Sigmoid colon (tissue), 7 donors: ENCODE results near the gene ANOS1. TPM values are rescaled to one million over a fixed set of nuclear protein-coding genes. Genes with fewer than 3 reads are reported as not detected.

Experiments
- DNase-seq: peaks from one replicate; pipeline ENCODE4 v3.0.0-alpha.2; 2019
- H3K27ac ChIP-seq, 4 donors: fragments of 200-600 bp; sonication (generic); one replicate each; pipeline ENCODE4 v1.5.1; 2016 to 2019; ENCODE audit warnings: mild to moderate bottlenecking in 1 of 4
- H3K27me3 ChIP-seq, 3 donors: fragments of 200-600 bp; sonication (generic); one replicate each; pipeline ENCODE4 v1.5.1; 2019; ENCODE audit warnings: mild to moderate bottlenecking in 1 of 3
- H3K36me3 ChIP-seq, 4 donors: fragments of 200-600 bp; sonication (generic); one replicate each; pipeline ENCODE4 v1.5.1; 2016 to 2019
- H3K4me1 ChIP-seq, 4 donors: fragments of 200-600 bp; sonication (generic); one replicate each; pipeline ENCODE4 v1.5.1; 2017 to 2019
- H3K4me3 ChIP-seq, 4 donors: fragments of 200-600 bp; sonication (generic); one replicate each; pipeline ENCODE4 v1.5.1; 2017 to 2019; ENCODE audit warnings: mild to moderate bottlenecking in 2 of 4, moderate library complexity in 1 of 4
- H3K9me3 ChIP-seq, 4 donors: fragments of 200-600 bp in 3 of 4; sonication (generic) in 3 of 4; one replicate each; pipeline versions ENCODE4 v1.5.1 to v1.6.1; 2013 to 2019
- CTCF ChIP-seq, 4 experiments: fragments of 450-650 bp in 3 of 4; fragments of 200-600 bp in 1 of 4; IDR thresholded peaks; one replicate each; pipeline ENCODE4 v1.5.1; 2016 to 2019; ENCODE audit warnings: antibody characterized with exemption in 4 of 4, mild to moderate bottlenecking in 3 of 4, moderate library complexity in 2 of 4
- EP300 ChIP-seq, 4 donors: sonication (generic); formaldehyde crosslinking; IDR thresholded peaks; one replicate each; pipeline ENCODE4 v1.6.1; 2017; ENCODE audit warnings: antibody characterized with exemption in 4 of 4
- POLR2A ChIP-seq, 2 donors: fragments of 450-650 bp; IDR thresholded peaks; one replicate each; pipeline ENCODE4 v1.6.1; 2016; ENCODE audit warnings: antibody characterized with exemption in 2 of 2, mild to moderate bottlenecking in 2 of 2, moderate library complexity in 2 of 2
- POLR2AphosphoS5 ChIP-seq, 4 donors: sonication (generic); formaldehyde crosslinking; IDR thresholded peaks; one replicate each; pipeline ENCODE4 v1.6.1; 2017; ENCODE audit warnings: antibody characterized with exemption in 4 of 4
- WGBS, 2 donors: extraction: QIAGEN DNeasy Blood & Tissue Kit; methylation state at CpG; one replicate each; pipeline ENCODE4 v1.1.7; 2013; 5-methylcytosine and 5-hydroxymethylcytosine counted together
- intact Hi-C: fragments of 100-400 bp; cut with DNase I; formaldehyde crosslinking; loops from one replicate; pipeline ENCODE4 v1.15.1; 2023
- polyA plus RNA-seq, 3 donors: library from polyadenylated mRNA; stranded (reverse); fragments of 200-250 nt; gene quantifications; one replicate each; pipeline ENCODE4 v1.2.3, GENCODE V29; 2013
- total RNA-seq, 4 donors: library from RNA; depleted of rRNA; stranded (reverse); fragments of >200 nt; gene quantifications; one replicate each; pipeline ENCODE4 v1.1.0, GENCODE V29; 2016
- donor health status: healthy with polysubstance abuse.
- donor health status: Bipolar disorder and iron deficiency.
- donor health status: healthy.

Gene ANOS1
- total and polyA plus RNA-seq, 7 donors = 0.31 to 3.0 (median 0.81) TPM; not detected in 1

- no peak overlapping the region for H3K27ac ChIP-seq
- intact Hi-C loops = no loop called here
- H3K27me3 ChIP-seq = no peaks in the 10 kb centered on the region
- no peaks in the 10 kb centered on the region for H3K36me3 ChIP-seq
- WGBS, 2 donors = 94 to 97% methylated on average over 2 of the region's 2 CpGs
- no peak for DNase-seq
- no peak for TF ChIP-seq POLR2AphosphoS5 (IDR thresholded peaks at IDR 0.05)
- TF ChIP-seq EP300 (IDR thresholded peaks at IDR 0.05) = no peak
- no peak for TF ChIP-seq CTCF (IDR thresholded peaks at IDR 0.05)
- no peak for TF ChIP-seq POLR2A (IDR thresholded peaks at IDR 0.05)
- no peaks in the 10 kb centered on the region for H3K4me1 ChIP-seq
- H3K9me3 ChIP-seq = no peaks in the 10 kb centered on the region
- no peak overlapping the region for H3K4me3 ChIP-seq
Measured at GRCh38 chrX:8721536-8721935, 10.4 kb downstream of the ANOS1 start.

- Histone ChIP-seq H3K4me3 (no peak overlapping the region), H3K27me3 (no peaks in the 10 kb centered on the region), H3K36me3 (no peaks in the 10 kb centered on the region), H3K4me1 (no peaks in the 10 kb centered on the region), H3K9me3 (no peaks in the 10 kb centered on the region), H3K27ac (no peak overlapping the region)
- intact Hi-C loops = no loop called here
- no peak for TF ChIP-seq EP300 (IDR thresholded peaks at IDR 0.05)
- WGBS, 2 donors = 88 to 89% methylated on average over 6 of the region's 6 CpGs
- no peak for DNase-seq
Measured at GRCh38 chrX:8720136-8720535, 11.8 kb downstream of the ANOS1 start.

- intact Hi-C loops = no loop called here
- H3K9me3 ChIP-seq = no peaks in the 10 kb centered on the region
- 97% methylated on average over 2 of the region's 2 CpGs for WGBS, 2 donors
Measured at GRCh38 chrX:8717354-8717753, 14.6 kb downstream of the ANOS1 start.

DNA sequence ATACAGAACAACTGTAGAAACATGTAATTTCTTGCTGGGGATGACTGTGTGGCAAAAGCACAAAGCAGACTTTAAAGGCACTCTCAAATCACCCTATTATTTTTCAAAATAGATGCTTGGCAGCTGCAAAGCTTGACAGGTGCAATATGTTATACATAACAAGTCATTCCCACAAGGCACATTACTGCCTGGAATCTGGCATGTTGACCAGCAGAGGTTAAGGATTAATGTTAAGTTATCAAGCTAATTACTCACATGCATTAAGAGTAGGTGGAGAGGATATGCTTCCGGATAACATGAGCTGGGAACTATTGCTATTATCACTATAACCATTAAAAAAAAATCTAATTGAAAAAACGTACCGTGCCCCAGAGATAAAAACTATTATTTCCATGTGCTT, 17.8 kb downstream of the ANOS1 start:
- no peak for DNase-seq
- H3K4me1 ChIP-seq = no peaks in the 10 kb centered on the region
- no peaks in the 10 kb centered on the region for H3K36me3 ChIP-seq
- intact Hi-C loops = no loop called here
- no peak overlapping the region for H3K27ac ChIP-seq
- no peak overlapping the region for H3K4me3 ChIP-seq
- no peaks in the 10 kb centered on the region for H3K27me3 ChIP-seq
- TF ChIP-seq POLR2A (IDR thresholded peaks at IDR 0.05) = no peak
- WGBS, 2 donors = 77 to 80% methylated on average over 3 of the region's 3 CpGs
- H3K9me3 ChIP-seq = no peaks in the 10 kb centered on the region

More at GRCh38 chrX:8717354-8717753, 14.6 kb downstream of the ANOS1 start:
- Histone ChIP-seq H3K36me3 (no peaks in the 10 kb centered on the region), H3K4me3 (no peak overlapping the region), H3K4me1 (no peaks in the 10 kb centered on the region), H3K27ac (no peak overlapping the region), H3K27me3 (no peaks in the 10 kb centered on the region)
- no peak for DNase-seq
- no peak for TF ChIP-seq POLR2AphosphoS5 (IDR thresholded peaks at IDR 0.05)
- no peak for TF ChIP-seq CTCF (IDR thresholded peaks at IDR 0.05)
- no peak for TF ChIP-seq POLR2A (IDR thresholded peaks at IDR 0.05)
- no peak for TF ChIP-seq EP300 (IDR thresholded peaks at IDR 0.05)

DNA sequence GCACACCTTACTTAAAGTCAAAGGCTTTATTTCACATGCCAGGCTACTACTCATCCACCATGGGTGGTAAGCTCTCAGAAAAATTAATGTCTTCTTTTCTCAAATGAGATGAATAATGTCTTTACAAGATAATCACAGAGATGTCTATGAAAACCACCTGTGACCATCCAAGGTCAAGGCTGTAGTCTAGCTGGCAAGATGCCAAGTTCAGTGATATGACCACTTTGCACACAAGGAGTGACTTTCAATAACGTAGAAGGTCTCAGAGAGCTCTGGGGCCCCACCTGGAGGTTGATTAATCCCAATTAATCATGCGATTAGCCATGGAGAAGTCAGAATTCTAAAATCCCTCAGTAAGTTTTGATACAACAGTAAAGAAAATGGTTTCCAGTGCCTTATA, 20.5 kb downstream of the ANOS1 start:
- 64 to 73% methylated on average over 2 of the region's 2 CpGs for WGBS, 2 donors
- TF ChIP-seq POLR2A (IDR thresholded peaks at IDR 0.05) (no peak), EP300 (IDR thresholded peaks at IDR 0.05) (no peak), CTCF (IDR thresholded peaks at IDR 0.05) (no peak)
- H3K27ac ChIP-seq = no peak overlapping the region
- no peaks in the 10 kb centered on the region for H3K27me3 ChIP-seq
- no peaks in the 10 kb centered on the region for H3K4me1 ChIP-seq
- intact Hi-C loops = no loop called here
- no peak overlapping the region for H3K4me3 ChIP-seq
- no peak for DNase-seq
- H3K9me3 ChIP-seq = no peaks in the 10 kb centered on the region
- no peaks in the 10 kb centered on the region for H3K36me3 ChIP-seq

GRCh38 chrX:8704184-8704583, 27.8 kb downstream of the ANOS1 start:
- WGBS, 2 donors = 87 to 89% methylated on average over 2 of the region's 2 CpGs
- Histone ChIP-seq H3K27me3 (no peaks in the 10 kb centered on the region), H3K9me3 (no peaks in the 10 kb centered on the region), H3K36me3 (no peaks in the 10 kb centered on the region), H3K4me1 (no peaks in the 10 kb centered on the region), H3K4me3 (no peak overlapping the region), H3K27ac (no peak overlapping the region)
- DNase-seq = no peak
- intact Hi-C loops = no loop called here
- TF ChIP-seq POLR2A (IDR thresholded peaks at IDR 0.05) = no peak
- TF ChIP-seq POLR2AphosphoS5 (IDR thresholded peaks at IDR 0.05) = no peak
- no peak for TF ChIP-seq EP300 (IDR thresholded peaks at IDR 0.05)
- TF ChIP-seq CTCF (IDR thresholded peaks at IDR 0.05) = no peak
